ENCODE measurements around the gene NAPA. TPM values are rescaled to one million over a fixed set of nuclear protein-coding genes. Genes with fewer than 3 reads are reported as not detected.

Gene NAPA
- 55.7 and 77.6 TPM in 2 replicates for total RNA-seq (ENCODE audit: low replicate concordance)

GRCh38 chr19:47514869-47515588 is at the start of gene NAPA:
Gene NAPA, minus strand, starts transcription at chr19:47515063. Its CDS starts 123 bp downstream, at chr19:47514940.

GRCh38 chr19:47483800-47484690 is 30.8 kb downstream of the NAPA start, which contains the start of gene KPTN:
Gene KPTN, minus strand, starts transcription at chr19:47484219. Its CDS starts 59 bp downstream, at chr19:47484160.

GRCh38 chr19:47471733-47472457 is 43.0 kb downstream of the NAPA start, which contains the start of gene SLC8A2:
Gene SLC8A2, minus strand, starts transcription at chr19:47471893. Its CDS starts 5,490 bp downstream, at chr19:47466403.

Other genes with a start within 250 kb of the NAPA start
- 1.2 and 6.6 TPM in 2 replicates for gene INAFM1, start 240.2 kb downstream of the NAPA start, total RNA-seq (ENCODE audit: low replicate concordance)
- 0.08 TPM in 1 of 2 replicates, not detected in the other for gene C5AR1, start 205.2 kb downstream of the NAPA start, total RNA-seq (ENCODE audit: low replicate concordance)
- under 0.01 and 0.12 TPM in 2 replicates for gene C5AR2, start 182.9 kb downstream of the NAPA start, total RNA-seq (ENCODE audit: low replicate concordance)
- gene DHX34, start 165.7 kb downstream of the NAPA start, total RNA-seq (ENCODE audit: low replicate concordance): 5.0 and 6.1 TPM in 2 replicates
- gene MEIS3, start 95.5 kb downstream of the NAPA start, total RNA-seq (ENCODE audit: low replicate concordance): 48.6 and 53.4 TPM in 2 replicates
- 0.23 TPM in 1 of 2 replicates, not detected in the other for gene SLC8A2, start 43.2 kb downstream of the NAPA start, total RNA-seq (ENCODE audit: low replicate concordance)
- gene KPTN, start 30.8 kb downstream of the NAPA start, total RNA-seq (ENCODE audit: low replicate concordance): 3.2 and 4.0 TPM in 2 replicates
- under 0.01 TPM in 1 of 2 replicates, not detected in the other for gene ZNF541, start 58.1 kb upstream of the NAPA start, total RNA-seq (ENCODE audit: low replicate concordance)
- gene BICRA, start 94.1 kb upstream of the NAPA start, total RNA-seq (ENCODE audit: low replicate concordance): 0.82 and 2.8 TPM in 2 replicates
- gene EHD2, start 198.4 kb upstream of the NAPA start, total RNA-seq (ENCODE audit: low replicate concordance): 95.6 and 106 TPM in 2 replicates
- 50.9 and 70.0 TPM in 2 replicates for gene NOP53, start 230.5 kb upstream of the NAPA start, total RNA-seq (ENCODE audit: low replicate concordance)

Measured in smooth muscle cell of the coronary artery (primary cell).